ENCODE results near the gene NTRK2.

NTRK2 gene

GRCh38 chr9:84823421-84824271 lies 154.1 kb downstream of the NTRK2 start:
- DNase-seq = no peak

- DNase-seq = no peak
Observed at GRCh38 chr9:84827216-84827765, 157.8 kb downstream of the NTRK2 start.

DNA sequence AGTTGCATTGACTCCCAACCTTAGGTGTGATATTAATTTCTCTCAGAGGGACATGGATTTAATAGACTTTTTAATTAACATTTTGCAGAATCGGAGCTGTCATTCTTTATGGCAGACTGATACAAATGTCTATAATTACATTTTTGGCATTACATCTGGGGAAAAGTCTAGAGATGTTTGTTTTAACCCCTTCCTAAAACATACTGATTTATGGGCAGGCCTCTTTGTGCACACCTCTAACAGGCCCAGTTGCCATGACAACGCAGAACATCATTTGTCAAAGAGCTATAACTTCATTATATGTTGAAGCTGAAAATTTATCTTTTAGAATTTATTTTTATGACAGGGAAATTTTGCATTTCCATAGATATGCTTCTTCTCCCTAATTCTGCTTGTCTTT lies 158.5 kb downstream of the NTRK2 start:
- no peak for DNase-seq

GRCh38 chr9:84829471-84829870 lies 159.9 kb downstream of the NTRK2 start:
- no peak for DNase-seq

DNA sequence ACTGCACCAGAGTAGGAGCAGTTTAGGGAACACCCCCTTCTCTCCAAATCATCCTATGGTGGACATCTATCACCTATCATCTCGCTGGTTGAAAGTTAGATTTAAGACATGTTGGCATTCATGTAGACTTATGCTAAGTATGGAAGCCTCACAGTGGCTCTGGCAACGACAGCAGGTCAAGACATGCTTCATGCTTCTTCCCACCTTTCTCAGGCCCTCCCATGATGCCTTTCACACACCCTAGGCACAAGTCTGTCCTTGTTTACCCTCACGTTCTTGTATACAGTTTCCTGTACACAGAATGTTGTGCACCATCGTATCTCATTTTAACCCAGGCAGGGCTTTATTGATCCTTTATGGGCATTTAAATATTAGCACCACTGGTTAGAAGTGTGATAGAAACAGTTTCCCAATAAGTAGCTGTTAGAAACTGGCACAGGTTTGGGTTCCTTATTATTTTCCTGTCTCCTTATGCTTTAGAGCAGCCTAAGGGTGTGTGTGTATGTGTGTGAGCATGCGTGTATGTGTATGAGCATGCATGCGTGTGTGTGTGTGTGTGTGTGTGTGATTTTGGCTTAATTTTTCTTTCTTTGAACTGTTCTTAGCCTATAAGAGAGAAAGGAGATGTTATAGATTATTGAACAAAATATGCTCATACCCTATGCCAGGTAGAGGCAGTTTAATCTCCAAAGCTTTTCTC lies 160.6 kb downstream of the NTRK2 start:
- no peak for DNase-seq

DNA sequence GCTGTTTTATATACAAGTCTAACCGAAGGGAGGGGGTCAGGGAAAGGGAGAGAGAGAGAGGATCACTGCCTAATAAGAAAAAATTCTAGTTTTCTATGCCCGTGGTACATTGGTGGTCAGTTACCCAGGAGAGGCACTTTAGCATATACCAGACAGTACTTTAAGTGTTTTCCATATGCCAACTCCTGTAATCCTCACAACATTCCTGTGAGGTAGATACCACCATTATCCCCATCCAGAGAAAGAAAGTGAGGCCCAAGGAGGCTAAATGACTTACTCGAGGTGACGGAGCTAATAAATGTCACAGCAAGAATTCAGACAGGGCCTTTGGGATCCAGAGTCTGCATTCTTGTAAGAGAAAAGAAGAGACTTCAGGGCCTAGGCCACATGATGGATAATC lies 161.8 kb downstream of the NTRK2 start:
- no peak for DNase-seq

DNA sequence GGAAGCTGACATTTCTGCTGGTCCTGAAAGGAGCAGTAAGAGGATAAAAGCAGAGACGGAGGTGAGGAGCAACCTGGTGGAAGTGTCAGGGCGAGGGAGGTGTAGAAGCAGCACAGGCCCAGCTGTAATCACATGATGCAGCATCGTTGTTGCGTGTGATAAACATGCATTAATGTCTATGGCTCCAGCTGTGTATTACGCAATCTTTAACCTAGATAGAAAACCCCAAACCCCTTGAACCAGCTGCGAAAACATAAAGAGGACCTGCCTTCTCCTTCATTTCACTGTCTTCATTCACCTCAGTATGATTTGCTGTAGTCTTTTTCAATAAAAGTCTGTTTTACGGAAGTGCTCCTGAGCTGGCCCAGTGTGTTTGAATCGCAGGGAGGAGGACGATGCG lies 162.9 kb downstream of the NTRK2 start:
- no peak for DNase-seq

GRCh38 chr9:84834426-84834825 lies 164.9 kb downstream of the NTRK2 start:
- DNase-seq = no peak

GRCh38 chr9:84835745-84836144 lies 166.2 kb downstream of the NTRK2 start:
- DNase-seq = no peak

DNA sequence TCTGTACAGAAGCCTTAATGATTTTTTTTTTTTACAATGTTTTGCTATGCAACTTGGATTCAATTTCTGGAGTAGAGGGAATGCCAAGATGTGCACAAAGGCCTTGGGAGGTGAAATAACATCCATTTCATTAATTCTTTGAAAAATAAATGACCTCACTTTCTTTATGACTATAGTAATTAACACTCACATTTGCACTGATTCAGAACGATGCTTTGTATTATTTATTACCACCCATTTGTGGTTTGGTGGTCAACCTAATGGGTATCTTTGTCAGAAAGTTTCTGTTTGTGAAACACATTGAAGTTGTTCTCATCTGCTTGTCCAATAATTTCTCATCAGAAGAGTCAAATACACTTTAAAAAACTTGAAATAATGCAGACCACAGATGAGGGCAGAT lies 169.3 kb downstream of the NTRK2 start:
- no peak for DNase-seq

GRCh38 chr9:84839541-84839940 lies 170.0 kb downstream of the NTRK2 start:
- DNase-seq = no peak

- no peak for DNase-seq
Observed at GRCh38 chr9:84841931-84842330, 172.4 kb downstream of the NTRK2 start.

GRCh38 chr9:84843175-84843824 lies 173.8 kb downstream of the NTRK2 start:
- DNase-seq = no peak

DNA sequence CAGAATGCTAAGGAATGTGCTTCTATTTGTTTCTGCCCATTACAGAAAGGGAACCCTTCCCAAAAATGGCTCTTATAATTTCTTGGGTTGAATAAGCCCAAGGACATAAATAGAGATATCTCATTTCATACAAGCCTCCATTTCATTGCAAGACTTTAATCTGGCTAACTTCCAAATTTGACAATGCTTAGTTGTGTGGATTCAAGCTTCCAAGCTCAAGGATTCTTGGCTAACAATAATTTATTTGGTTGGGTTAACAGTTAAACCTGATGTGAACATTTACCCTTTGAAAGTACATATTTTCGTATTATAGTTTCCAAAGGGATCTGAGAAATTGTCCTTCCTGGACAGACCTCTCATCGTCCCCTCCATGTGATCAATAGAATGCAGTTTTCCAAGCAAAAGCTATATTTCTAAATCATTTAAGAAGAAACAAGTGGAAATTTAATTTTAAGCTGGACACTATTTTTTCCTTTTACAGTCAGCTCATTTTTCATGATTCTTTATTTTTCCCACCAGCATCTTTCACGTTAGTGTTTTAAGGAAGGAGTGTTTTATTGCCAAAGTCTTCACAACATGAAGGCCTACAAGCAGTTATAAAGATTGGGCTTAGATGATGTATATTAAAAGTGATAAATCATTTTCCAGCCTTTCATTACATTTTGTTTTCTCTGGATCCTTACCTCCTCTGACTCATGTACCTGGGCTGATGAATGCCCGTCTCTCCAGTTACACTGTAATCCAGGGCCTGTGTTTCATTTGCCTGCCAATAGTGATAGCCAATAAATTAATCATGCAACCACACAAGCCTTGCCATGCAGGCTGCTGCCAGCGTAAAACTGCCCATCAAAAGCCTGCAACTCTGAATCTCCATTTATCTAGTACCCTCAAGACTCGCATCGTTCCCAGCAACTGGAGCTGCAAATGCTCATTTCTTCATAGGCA lies 176.7 kb downstream of the NTRK2 start:
- no peak for DNase-seq

- DNase-seq = no peak
Observed at GRCh38 chr9:84846906-84847305, 177.4 kb downstream of the NTRK2 start.

GRCh38 chr9:84849049-84849448 lies 179.5 kb downstream of the NTRK2 start:
- no peak for DNase-seq

GRCh38 chr9:84850830-84851392 lies 181.4 kb downstream of the NTRK2 start:
- DNase-seq = no peak

GRCh38 chr9:84851935-84852585 lies 182.5 kb downstream of the NTRK2 start:
- DNase-seq = no peak

DNA sequence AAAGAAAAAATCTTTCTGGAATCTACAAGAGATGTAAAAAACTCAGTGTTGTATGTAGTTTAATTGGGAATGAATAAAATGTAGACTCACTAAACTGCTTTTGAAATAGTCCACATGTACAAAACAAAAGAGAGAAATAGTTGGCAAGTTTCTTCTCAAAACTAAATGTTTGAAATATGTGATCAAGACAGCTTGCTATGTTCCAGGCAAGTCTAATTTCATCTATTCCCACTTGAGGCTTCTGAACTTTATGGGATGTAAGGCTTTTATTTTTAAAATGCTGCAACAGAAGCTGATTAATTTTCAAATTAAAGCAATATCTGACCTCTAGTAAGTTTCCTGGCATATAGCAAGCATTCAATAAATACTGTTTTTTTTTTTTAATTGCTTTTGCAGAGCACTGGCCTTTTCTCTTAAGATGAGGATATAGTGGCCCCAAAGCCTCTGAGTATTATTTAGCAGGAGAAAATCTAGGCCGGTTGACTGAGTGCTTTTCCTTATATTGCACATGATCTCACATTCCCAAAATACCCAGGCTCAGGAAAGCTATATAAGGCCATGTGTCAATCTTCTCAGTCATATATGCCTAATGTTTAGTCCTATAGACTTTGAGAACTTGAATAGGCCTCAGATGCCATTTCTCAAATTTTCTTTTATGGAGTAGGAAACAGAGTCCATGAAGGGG lies 183.2 kb downstream of the NTRK2 start:
- DNase-seq = no peak

GRCh38 chr9:84856181-84856632 lies 186.7 kb downstream of the NTRK2 start:
- DNase-seq = no peak

GRCh38 chr9:84857211-84857610 lies 187.7 kb downstream of the NTRK2 start:
- no peak for DNase-seq
